IPS-18a (cell line): ENCODE measurements around the gene STRIP1.
A peak's percentile ranks its signal among the peaks of the same experiment; 100 is the strongest.
"Not testable (repeated sequence)": the region's sequence is repeated elsewhere in the genome, so short reads cannot be mapped to it uniquely, and the experiment has no call there.

Experiments used
- H3K27ac ChIP-seq: one replicate; pipeline ENCODE4 v1.5.1; 2013; ENCODE audit warnings: low read length
- H3K27me3 ChIP-seq: one replicate; pipeline ENCODE4 v1.6.1; 2013; ENCODE audit warnings: mild to moderate bottlenecking, low read length; ENCODE audit not compliant: control insufficient read depth, insufficient read depth
- H3K36me3 ChIP-seq: one replicate; pipeline ENCODE4 v1.6.1; 2013; ENCODE audit warnings: low read depth, low read length; ENCODE audit not compliant: control insufficient read depth
- H3K4me1 ChIP-seq: one replicate; pipeline ENCODE4 v1.6.1; 2013; ENCODE audit warnings: low read depth, low read length; ENCODE audit not compliant: control insufficient read depth
- H3K4me3 ChIP-seq: one replicate; pipeline ENCODE4 v1.5.1; 2013; ENCODE audit warnings: low read length
- H3K9ac ChIP-seq: one replicate; pipeline ENCODE4 v1.6.1; 2013; ENCODE audit warnings: mild to moderate bottlenecking, low read length, moderate library complexity
- H3K9me3 ChIP-seq: one replicate; pipeline ENCODE4 v1.6.1; 2013; ENCODE audit warnings: low read depth, low read length; ENCODE audit not compliant: control insufficient read depth

STRIP1 gene

DNA sequence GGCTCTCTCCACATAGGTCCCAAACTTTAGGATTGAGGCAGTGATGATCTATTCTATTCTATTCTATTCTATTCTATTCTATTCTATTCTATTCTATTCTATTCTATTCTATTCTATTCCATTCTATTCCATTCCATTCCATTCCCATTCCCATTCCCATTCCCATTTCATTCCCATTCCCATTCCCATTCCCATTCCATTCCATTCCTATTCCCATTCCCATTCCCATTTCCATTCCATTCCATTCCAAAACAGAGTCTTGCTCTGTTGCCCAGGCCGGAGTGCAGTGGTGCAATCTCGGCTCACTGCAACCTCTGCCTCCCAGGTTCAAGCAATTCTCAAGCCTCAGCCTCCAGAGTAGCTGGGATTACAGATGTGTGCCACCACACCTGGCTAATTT, 45.6 kb downstream of the STRIP1 start:
- H3K9me3 ChIP-seq, H3K36me3 ChIP-seq, H3K4me3 ChIP-seq, H3K4me1 ChIP-seq, H3K27ac ChIP-seq, H3K9ac ChIP-seq: not testable (repeated sequence)
- peaks cover 56% of the 10 kb centered on the region for H3K27me3 ChIP-seq

- H3K27me3 ChIP-seq, result peaks cover 64% of the 10 kb centered on the region
- H3K4me3 ChIP-seq, result no peak overlapping the region
- no peak overlapping the region for H3K9ac ChIP-seq
- no peaks in the 10 kb centered on the region for H3K36me3 ChIP-seq
- H3K4me1 ChIP-seq, result peaks cover 5% of the 10 kb centered on the region
- H3K27ac ChIP-seq, result no peak overlapping the region
- no peaks in the 10 kb centered on the region for H3K9me3 ChIP-seq
Observed at GRCh38 chr1:110081061-110081460, 46.6 kb downstream of the STRIP1 start.

DNA sequence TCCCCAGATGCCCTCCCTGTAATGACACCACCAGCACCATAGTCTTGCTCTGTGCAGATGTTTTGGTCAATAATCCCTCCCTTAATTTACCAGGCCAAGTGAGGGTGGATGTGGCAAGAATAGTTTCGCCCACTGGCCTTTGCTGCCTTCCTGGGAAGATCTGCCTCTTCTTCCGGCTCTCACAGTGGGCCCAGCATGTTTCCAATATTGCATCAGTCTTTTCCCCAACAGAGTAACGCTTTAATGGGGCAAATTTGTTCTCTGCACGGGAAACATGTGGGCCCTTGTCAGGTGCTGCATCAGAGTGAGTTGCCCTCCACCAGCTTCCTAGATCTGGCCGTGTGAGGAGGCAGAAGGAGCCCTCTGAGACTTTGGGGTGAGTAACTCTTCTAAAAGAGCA, 48.1 kb downstream of the STRIP1 start:
- H3K9me3 ChIP-seq, result no peaks in the 10 kb centered on the region
- H3K36me3 ChIP-seq, result no peaks in the 10 kb centered on the region
- no peak overlapping the region for H3K9ac ChIP-seq
- H3K4me1 ChIP-seq, result peaks cover 5% of the 10 kb centered on the region
- H3K4me3 ChIP-seq, result no peak overlapping the region
- no peak overlapping the region for H3K27ac ChIP-seq
- H3K27me3 ChIP-seq, result peaks cover 75% of the 10 kb centered on the region

DNA sequence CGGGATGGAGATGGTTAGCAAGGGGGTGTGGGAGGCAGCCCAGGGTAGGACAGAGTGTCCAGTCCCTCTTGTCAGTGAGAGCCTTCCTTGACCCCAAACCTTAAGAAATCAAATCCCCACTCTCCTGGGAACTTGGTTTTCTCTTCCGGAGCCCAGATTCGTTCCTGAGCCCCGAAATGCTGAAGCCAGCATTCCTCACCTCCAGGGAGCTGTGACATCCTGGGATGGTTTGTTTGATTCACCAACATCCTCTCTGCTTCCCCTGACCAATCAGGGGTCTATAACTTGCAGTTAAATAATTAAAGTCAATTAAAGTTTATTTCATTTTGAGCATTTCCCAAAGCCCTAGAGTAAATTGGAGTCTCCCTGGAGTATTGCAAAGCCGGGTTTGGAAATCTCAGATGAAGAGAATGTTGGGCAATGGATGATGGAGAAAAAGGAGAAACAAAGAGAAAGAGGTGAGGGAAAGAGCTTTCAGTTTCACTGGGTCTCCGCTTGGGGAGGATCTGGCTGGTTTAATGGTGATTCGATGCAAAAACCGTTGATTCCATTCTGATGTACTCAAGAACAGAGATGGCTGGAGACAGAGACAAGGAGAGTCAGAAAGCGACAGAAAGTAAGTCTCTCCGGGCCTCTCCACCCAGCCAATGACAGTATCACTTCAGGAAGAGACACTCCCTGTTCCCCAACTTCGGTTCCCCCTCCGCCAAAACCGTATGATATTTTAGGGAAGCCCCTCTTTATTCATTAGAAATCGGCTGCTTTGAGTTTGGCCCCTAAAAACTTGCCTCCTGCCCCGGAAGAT, 48.8 kb downstream of the STRIP1 start:
- H3K9ac ChIP-seq, result no peak overlapping the region
- peaks cover 78% of the 10 kb centered on the region for H3K27me3 ChIP-seq
- no peaks in the 10 kb centered on the region for H3K9me3 ChIP-seq
- H3K4me1 ChIP-seq, result peaks cover 5% of the 10 kb centered on the region
- peak overlapping the region; percentile 47 for H3K4me3 ChIP-seq
- H3K27ac ChIP-seq, result no peak overlapping the region
- H3K36me3 ChIP-seq, result no peaks in the 10 kb centered on the region

GRCh38 chr1:110083866-110084226, 49.4 kb downstream of the STRIP1 start:
- peak overlapping the region; percentile 47 for H3K4me3 ChIP-seq
- no peaks in the 10 kb centered on the region for H3K9me3 ChIP-seq
- H3K4me1 ChIP-seq, result peaks cover 5% of the 10 kb centered on the region
- H3K27ac ChIP-seq, result no peak overlapping the region
- H3K36me3 ChIP-seq, result no peaks in the 10 kb centered on the region
- peaks cover 75% of the 10 kb centered on the region for H3K27me3 ChIP-seq
- H3K9ac ChIP-seq, result no peak overlapping the region

- H3K4me1 ChIP-seq, result peaks cover 8% of the 10 kb centered on the region
- H3K36me3 ChIP-seq, result no peaks in the 10 kb centered on the region
- peaks cover 75% of the 10 kb centered on the region for H3K27me3 ChIP-seq
- H3K4me3 ChIP-seq, result peak overlapping the region; percentile 47
- no peak overlapping the region for H3K27ac ChIP-seq
- H3K9me3 ChIP-seq, result no peaks in the 10 kb centered on the region
- no peak overlapping the region for H3K9ac ChIP-seq
Observed at GRCh38 chr1:110084227-110085078, 50.0 kb downstream of the STRIP1 start.

DNA sequence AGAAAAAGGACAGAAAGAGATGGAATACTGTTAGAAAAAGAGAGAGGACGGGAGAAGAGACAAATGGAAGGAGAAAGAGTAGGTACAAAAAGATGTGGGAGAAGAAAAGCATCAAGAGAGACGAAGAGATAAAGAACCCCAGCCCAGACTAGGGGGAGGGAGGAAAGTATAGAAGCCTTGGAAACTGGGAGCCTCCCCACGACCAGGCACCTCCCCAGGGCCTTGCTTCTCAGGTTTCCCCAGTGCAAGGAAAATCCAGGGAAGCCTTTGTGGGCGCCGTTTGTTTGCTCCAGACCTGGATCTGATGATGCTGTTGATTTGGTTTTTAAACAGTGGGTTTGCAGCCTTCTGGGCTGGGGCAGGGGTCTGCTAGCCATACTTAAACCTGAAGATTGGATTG, 51.2 kb downstream of the STRIP1 start:
- Histone ChIP-seq H3K4me1 (peaks cover 11% of the 10 kb centered on the region), H3K27me3 (peaks cover 73% of the 10 kb centered on the region)

DNA sequence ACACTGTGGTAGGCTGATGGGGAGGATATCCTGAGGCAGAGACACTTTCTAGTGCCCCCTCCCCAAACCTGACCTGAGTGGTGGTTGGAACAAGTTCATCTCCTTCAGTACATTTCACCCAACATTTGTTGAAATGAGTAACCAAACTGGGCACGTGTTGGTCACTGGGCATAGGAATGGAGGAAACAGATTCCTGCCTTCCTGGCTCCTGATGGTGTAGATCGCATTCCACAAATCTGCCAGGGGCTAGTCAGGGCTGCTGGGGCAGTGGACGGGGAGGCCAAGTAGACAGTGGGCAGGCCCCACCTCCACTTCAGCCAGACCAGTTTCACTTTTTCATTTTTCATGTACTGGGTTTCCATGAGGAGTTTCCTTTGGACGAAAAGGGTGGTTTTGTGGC, 52.5 kb downstream of the STRIP1 start:
- H3K9me3 ChIP-seq, result no peaks in the 10 kb centered on the region
- H3K4me3 ChIP-seq, result no peak overlapping the region
- H3K9ac ChIP-seq, result no peak overlapping the region
- H3K27me3 ChIP-seq, result peaks cover 61% of the 10 kb centered on the region
- H3K27ac ChIP-seq, result no peak overlapping the region
- H3K36me3 ChIP-seq, result no peaks in the 10 kb centered on the region
- peaks cover 11% of the 10 kb centered on the region for H3K4me1 ChIP-seq

More for the DNA sequence above, 51.2 kb downstream of the STRIP1 start:
- no peak overlapping the region for H3K9ac ChIP-seq
- H3K9me3 ChIP-seq, result no peaks in the 10 kb centered on the region
- no peaks in the 10 kb centered on the region for H3K36me3 ChIP-seq
- H3K4me3 ChIP-seq, result no peak overlapping the region
- no peak overlapping the region for H3K27ac ChIP-seq

DNA sequence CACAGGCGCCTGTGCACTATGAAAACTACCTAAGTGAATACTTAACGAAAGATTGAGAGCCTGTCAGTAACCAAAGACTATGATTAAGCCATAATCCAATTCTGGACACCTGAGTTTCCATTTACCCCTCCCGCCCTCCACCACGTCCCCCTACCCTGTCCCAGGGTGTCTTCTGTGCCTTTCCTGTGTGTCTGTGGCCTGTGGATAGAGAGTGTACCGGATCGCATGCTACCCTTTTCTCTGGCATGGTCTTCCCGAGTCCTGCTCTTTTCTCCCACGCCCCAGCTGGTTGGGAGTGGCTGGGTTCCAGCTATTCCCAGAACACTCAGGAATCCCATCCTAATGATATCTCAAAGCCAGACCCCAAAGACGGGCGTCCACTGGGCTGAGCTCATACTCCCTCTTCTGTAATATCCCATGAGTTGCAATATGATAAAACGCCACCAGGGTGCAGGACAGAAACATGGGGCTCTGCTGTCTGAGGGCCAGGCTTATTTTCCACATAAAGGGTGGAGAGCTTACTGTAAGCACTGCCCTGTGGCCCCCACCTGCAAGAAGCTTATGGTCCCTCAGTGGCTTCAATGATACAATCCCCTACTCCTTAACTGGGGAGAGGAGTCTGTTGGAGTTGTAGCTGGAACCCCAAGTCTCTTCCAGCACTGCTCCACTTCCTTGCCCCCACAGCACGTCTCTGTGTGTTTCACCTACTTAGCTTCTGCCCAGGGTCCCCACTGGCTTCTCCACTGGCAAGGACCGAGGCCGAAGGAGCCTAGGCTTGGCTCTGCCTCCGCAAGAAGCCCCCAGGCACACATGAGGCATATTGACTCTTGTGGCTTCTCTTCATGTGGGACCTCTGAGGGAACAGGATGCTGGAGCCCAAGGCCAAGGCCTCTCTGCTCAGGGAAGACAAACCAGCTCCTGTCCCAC, 53.7 kb downstream of the STRIP1 start:
- peaks cover 11% of the 10 kb centered on the region for H3K4me1 ChIP-seq
- H3K27me3 ChIP-seq, result peaks cover 49% of the 10 kb centered on the region
- no peak overlapping the region for H3K4me3 ChIP-seq
- no peaks in the 10 kb centered on the region for H3K9me3 ChIP-seq
- no peaks in the 10 kb centered on the region for H3K36me3 ChIP-seq
- no peak overlapping the region for H3K27ac ChIP-seq
- H3K9ac ChIP-seq, result no peak overlapping the region

GRCh38 chr1:110088739-110089316, 54.4 kb downstream of the STRIP1 start:
- Histone ChIP-seq H3K9me3 (no peaks in the 10 kb centered on the region), H3K27me3 (peaks cover 42% of the 10 kb centered on the region), H3K36me3 (no peaks in the 10 kb centered on the region), H3K27ac (no peak overlapping the region), H3K4me1 (peaks cover 9% of the 10 kb centered on the region), H3K9ac (no peak overlapping the region), H3K4me3 (no peak overlapping the region)
